Measurements from ENCODE around the gene SLC40A1.
"Not testable (repeated sequence)": the region's sequence is repeated elsewhere in the genome, so short reads cannot be mapped to it uniquely, and the experiment has no call there.

The SLC40A1 gene

DNA sequence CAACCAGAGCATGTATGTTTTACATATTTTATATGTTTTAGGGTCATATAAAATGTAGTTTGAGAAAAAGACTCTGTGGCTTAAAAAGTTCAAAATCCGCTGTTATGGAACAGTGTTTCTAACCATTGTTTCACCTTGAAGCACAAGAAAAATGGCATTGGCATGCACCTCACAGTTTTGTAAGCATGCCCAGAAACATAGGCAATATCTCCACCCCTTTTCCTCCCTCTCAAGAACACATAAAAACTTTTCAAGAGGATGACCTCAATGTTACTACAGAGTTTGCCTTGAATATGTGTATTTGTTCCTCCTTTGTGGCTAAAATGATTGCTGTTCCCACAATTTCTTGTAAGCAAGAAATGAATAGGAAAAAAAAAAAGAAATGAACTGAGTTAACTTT, 29.3 kb upstream of the SLC40A1 start:
- no peak overlapping the region for H3K4me3 ChIP-seq (ENCODE audit: low read length)
- no peak for TF ChIP-seq ZNF274 (IDR thresholded peaks at IDR 0.05; ENCODE audit: low read depth, low read length)

DNA sequence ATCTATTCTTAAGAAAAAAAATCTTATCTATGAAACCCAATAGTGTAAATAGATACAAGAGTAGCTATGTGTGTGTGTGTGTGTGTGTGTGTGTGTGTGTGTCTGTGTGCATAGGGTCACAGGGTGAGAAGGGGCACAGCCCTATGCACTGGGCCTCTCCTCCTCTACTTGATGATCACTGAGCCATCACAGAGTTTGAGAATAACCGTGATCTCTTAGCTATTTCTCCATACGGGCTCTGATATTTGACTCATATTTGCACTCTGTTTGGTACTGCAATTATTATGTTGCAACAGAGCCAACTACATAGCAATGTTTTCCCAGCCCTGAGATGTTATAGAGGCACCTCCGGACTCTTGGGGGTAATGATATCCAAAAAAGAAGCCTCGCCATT, 28.8 kb upstream of the SLC40A1 start:
- no peak for TF ChIP-seq ZNF274 (IDR thresholded peaks at IDR 0.05; ENCODE audit: low read depth, low read length)
- H3K4me3 ChIP-seq (ENCODE audit: low read length) = no peak overlapping the region

DNA sequence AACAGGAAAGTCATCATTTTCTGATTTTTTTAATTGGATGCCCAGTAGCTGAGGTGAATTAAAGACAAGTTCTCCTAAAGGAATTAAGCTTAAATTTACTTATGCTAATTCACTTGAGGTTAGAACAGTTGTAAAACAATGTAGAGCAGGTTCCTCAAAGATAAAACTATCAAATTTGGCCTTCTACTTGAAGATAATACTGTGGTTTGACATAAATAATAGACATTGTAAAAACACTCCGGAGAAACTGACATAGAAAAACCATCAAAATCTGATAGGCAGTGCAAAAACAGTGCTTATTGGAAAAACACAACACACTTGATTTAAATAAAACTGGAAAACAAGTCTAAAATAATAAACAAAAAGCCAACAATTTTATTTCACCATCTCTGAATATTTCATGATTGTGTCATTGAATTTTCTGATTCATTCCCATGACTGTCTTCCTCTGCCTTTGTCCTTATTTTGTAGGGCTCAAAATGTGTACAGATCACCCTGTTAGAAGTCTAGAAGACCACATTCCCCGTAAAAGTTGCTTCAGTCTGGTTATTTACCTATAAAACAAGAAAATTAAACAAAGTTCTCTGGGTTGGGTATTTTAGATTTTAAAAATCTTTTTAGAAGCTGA, 28.3 kb upstream of the SLC40A1 start:
- H3K4me3 ChIP-seq (ENCODE audit: low read length) = no peak overlapping the region

DNA sequence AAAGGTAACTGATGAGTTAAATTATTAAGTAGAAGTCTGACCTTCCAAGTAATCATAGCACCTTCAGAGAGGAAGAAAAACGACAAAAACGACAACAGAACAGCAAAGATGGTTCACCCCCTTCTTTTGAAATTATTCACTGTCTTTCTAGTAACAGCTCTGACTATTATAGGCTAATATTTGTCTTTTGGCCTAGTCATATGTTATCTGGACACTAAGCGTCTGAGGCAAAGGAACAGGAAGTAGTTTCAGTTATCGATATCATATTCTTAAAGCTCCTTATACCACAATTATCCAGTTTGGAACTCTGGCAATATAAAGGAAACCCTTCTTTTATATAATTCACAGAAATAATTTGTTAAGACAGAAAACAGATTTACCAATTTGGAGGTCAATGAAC, 27.6 kb upstream of the SLC40A1 start:
- TF ChIP-seq ZNF274 (IDR thresholded peaks at IDR 0.05; ENCODE audit: low read depth, low read length) = no peak

More for the DNA sequence above, 28.3 kb upstream of the SLC40A1 start:
- TF ChIP-seq ZNF274 (IDR thresholded peaks at IDR 0.05; ENCODE audit: low read depth, low read length) = no peak

DNA sequence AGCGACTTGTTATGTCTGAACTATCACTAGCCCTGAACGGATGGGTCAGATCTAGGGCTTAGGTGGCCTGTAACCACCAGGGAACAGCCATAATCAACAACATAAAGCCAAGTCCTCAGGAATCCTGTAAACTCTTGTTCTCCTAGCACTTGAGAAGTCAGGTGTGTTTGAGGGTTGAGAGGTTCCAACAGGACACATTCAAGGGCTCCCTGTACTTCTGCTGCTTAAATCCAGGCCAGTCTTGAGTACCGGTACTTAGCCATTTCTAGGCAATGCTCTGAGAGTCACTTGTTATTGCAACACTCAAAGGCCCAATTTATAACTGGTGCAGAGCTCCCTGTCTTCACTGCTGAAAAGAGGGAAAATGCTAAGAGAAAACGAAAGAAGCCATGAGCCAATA, 21.6 kb upstream of the SLC40A1 start:
- no peak overlapping the region for H3K4me3 ChIP-seq (ENCODE audit: low read length)
- no peak for TF ChIP-seq ZNF274 (IDR thresholded peaks at IDR 0.05; ENCODE audit: low read depth, low read length)

More for the DNA sequence above, 27.6 kb upstream of the SLC40A1 start:
- H3K4me3 ChIP-seq (ENCODE audit: low read length) = no peak overlapping the region

DNA sequence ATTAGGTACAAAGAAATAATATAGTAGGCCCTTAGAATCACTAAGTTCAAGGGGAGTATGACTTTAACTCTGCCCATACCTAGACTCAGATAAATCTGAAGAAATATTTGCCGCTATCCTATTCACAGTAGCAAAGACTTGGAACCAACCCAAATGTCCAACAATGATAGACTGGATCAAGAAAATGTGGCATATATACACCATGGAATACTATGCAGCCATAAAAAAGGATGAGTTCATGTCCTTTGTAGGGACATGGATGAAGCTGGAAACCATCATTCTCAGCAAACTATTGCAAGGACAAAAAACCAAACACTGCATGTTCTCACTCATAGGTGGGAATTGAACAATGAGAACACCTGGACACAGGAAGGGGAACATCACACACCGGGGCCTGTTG, 21.1 kb upstream of the SLC40A1 start:
- H3K4me3 ChIP-seq (ENCODE audit: low read length) = not testable (repeated sequence)

DNA sequence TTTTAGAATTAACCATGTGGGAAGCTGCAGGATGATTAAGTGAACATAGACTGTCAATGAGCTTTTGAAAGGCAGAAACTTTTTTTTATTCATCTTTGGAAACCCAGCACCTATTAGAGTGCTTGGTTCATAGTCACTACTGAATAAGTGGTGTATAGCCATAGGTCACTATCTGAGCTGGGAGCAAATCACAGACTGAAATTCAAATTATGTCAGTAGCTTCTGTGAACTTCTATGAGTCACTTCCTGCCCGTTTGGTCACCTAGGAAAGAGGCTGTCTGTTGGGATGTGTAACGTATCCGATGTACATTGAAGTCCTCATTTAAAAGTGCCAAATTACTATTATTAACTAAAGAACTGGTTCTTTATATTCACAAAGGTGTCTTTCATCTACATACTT, 20.5 kb upstream of the SLC40A1 start:
- no peak for TF ChIP-seq ZNF274 (IDR thresholded peaks at IDR 0.05; ENCODE audit: low read depth, low read length)
- no peak overlapping the region for H3K4me3 ChIP-seq (ENCODE audit: low read length)

DNA sequence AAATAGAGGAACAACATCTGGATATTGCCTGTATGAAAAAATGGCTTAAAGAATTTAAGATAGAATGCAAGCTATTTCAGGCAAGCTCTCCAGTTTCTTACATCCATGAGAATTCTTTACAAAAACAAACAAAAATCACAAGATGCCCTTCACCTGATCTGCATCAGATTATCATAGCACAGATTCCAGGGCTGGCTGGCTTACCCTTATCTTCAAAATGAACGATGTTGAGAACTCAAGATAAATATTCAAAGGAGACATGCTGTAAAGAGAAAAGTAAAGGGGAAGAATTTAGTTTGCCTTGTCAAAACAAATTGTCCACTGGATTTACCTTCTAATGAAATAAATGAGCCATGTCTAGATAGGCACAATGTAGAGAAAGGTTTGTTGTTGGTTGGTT, 18.7 kb upstream of the SLC40A1 start:
- H3K4me3 ChIP-seq (ENCODE audit: low read length) = no peak overlapping the region
- no peak for TF ChIP-seq ZNF274 (IDR thresholded peaks at IDR 0.05; ENCODE audit: low read depth, low read length)

DNA sequence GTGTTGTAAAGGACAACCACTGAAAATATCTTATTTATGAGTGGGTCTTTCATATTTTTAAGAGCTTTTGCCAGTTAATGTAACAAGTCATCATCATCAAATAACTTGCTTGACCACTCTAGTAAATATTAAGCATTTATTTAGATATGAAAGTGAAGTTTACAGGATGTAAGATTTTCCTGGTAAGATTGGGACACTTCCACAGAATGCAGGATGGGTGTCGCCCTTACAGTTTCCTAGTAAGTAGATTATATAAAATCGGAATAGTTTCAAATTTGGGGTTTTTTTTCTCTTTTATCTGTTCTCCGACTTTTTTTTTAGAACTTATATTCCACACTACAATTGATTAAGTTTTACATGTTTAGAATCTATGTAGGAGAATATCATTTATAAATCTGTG, 14.8 kb upstream of the SLC40A1 start:
- no peak for TF ChIP-seq ZNF274 (IDR thresholded peaks at IDR 0.05; ENCODE audit: low read depth, low read length)
- no peak overlapping the region for H3K4me3 ChIP-seq (ENCODE audit: low read length)

DNA sequence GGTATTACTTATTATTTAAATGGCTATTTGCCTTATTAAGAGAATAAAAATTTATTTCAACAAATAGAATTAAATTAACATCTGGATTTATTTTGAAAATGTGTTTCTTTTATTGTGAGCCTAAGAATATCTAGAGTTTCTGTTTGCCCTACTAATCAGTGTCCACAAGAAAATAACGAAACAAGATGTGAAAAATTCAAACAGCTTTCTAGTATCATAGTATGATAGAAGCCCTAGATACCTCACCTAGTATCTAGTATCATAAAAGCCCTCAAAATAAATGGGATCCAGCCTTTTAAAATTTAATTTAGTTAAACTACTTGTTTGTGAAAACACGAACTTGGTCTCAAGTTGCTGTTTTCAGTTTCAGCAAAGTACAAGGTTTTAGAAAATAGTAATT, 13.7 kb upstream of the SLC40A1 start:
- H3K4me3 ChIP-seq (ENCODE audit: low read length) = no peak overlapping the region
- TF ChIP-seq ZNF274 (IDR thresholded peaks at IDR 0.05; ENCODE audit: low read depth, low read length) = no peak

DNA sequence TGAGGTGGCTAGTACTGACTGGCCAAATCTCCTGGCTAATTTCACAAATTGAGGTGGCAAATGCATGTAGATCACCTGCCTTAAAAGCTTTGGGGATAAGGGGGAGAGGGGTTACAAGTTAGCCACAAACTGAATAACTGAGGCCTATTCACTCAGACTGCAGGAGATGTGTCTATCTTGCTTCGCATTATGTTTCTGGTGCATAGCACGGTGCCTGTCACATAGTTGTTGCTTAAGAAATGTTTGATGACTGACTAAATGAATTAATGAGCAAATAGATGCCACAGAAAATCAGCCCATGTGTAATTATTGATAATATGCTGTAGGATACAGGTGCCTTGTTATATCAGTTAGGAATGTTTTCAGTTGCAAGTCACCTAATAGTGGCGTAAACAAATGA, 12.5 kb upstream of the SLC40A1 start:
- H3K4me3 ChIP-seq (ENCODE audit: low read length) = no peak overlapping the region
- TF ChIP-seq ZNF274 (IDR thresholded peaks at IDR 0.05; ENCODE audit: low read depth, low read length) = no peak

DNA sequence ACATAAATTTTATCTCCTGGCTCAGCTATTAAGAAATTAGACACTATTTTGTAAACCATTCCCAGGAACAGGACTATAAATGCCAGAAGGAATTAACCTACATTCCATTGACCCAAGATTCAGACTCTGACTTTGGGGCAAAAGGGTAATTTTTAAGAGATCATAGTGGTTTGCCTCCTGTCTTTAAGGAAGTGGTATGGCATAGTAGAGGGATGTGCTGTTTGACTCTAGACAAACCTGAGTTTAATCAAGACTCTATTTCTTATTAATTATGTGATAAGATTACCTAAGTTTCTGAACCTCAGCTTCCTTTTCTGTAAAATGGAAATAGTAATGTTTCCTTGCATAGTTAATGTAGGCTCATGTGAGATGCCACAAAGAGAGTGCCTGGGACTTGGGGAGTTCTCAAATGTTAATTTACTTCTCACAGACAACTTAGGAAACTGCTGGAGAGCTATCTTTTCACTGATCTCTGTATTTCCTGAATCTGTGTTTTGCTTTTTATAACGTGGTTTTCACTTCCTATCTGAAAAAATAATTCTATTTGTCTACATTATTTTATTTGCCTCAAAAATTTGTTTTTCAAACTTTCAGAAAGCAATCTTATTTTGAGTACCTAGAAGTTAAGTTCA, 11.9 kb upstream of the SLC40A1 start:
- H3K4me3 ChIP-seq (ENCODE audit: low read length) = no peak overlapping the region
- no peak for TF ChIP-seq ZNF274 (IDR thresholded peaks at IDR 0.05; ENCODE audit: low read depth, low read length)

DNA sequence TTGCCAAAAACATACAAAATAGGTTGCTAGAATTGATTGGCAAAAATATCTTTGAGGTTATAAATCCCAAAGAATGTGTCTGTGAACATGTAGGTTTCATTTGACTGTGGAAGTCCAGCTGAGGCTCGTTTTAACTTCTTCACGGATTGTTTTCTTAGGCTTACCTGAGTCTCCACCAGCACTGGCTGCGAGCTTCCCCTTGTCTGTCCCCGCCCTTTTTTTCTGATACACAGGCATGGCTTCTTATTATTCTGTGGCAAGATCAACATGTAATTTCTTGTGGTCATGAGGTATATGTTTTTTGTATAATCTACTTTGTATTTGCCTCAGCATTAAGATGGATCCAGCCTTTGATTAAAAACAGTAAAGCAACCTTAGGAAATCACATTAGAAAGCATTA, 7.2 kb upstream of the SLC40A1 start:
- no peak for TF ChIP-seq ZNF274 (IDR thresholded peaks at IDR 0.05; ENCODE audit: low read depth, low read length)
- H3K4me3 ChIP-seq (ENCODE audit: low read length) = no peak overlapping the region

DNA sequence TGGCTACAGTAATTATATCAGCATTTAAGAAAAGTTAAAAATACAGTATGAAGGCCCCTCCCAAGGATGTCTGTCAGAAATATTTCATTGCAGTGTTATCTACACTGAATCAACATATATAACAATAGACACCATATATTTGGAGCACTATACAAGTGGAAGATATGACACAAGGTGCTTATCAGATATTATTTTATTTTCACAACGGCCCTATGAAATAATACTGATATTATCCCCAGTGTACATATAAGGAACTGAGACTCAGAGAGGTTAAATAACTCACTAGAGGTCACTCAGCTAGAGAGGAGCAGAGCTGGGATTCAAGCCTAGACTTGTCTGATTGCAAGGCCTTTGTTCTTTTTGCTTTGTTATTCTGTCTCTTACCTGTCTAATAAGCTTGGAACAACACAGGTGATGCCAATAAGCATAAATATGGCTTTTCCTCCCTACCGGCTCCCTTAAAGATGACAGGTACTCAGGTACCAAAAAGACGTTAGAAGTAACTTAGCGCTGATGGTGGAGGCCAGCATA, 4.7 kb upstream of the SLC40A1 start:
- no peak overlapping the region for H3K4me3 ChIP-seq (ENCODE audit: low read length)
- no peak for TF ChIP-seq ZNF274 (IDR thresholded peaks at IDR 0.05; ENCODE audit: low read depth, low read length)

DNA sequence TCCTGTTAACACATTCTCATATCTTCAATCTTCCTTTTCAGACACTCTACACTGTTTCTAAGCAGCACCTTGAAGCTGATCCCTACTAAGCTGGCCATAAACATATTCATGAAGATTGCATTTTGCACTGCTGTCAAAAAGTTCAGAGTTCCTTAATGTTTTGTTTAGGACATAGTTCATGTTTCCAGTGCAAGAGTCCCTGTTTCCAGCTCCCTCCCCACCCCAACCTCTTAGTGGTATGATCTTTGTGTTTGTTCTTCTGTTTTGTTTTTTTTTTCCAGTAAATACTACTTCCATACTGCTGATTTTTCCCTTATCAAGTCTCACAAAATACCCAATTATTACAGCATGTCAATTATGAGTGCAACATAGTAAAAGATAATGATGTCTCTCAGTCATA, 4.1 kb upstream of the SLC40A1 start:
- no peak overlapping the region for H3K4me3 ChIP-seq (ENCODE audit: low read length)
- no peak for TF ChIP-seq ZNF274 (IDR thresholded peaks at IDR 0.05; ENCODE audit: low read depth, low read length)

All from GM08714 (cell line).